Measurements from ENCODE around the gene BMPR2.
"Not testable (repeated sequence)": the region's sequence is repeated elsewhere in the genome, so short reads cannot be mapped to it uniquely, and the experiment has no call there.

Gene BMPR2

DNA sequence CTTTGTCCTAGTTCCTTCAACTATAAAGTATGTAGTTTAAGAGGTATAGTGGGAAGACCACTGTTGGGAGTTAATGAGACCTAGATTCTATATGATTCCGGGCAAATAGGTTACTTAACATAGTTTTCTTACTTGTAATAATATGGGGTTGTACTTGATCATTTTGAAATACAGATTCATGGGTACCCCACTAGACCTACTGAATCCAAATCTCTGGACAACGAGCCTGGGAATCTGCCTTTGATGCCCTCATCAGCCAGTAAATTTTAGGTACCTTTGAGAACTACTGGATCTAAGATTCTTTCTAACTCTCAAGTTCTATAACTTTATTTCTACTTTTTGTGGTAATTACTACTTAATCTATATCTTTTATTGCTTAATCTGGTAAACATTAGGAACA is 6.6 kb downstream of the BMPR2 start:
- no peak for DNase-seq (ENCODE audit: low spot score)

DNA sequence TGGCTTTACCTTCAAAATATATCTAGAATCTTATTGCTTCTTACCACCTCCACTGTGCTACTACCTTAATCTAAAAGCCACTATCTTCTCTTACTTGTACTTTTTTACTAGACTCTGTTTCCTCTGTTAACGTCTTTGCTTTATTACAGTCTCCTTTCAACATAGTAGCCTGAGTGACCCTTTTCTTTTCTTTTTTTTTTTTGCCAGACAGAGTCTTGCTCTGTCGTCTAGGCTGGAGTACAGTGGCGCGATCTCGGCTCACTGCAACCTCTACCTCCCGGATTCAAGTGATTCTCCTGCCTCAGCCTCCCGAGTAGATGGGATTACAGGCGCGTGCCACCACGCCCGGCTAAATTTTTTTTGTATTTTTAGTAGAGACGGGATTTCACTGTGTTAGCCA is 10.4 kb downstream of the BMPR2 start:
- DNase-seq (ENCODE audit: low spot score): not testable (repeated sequence)

DNA sequence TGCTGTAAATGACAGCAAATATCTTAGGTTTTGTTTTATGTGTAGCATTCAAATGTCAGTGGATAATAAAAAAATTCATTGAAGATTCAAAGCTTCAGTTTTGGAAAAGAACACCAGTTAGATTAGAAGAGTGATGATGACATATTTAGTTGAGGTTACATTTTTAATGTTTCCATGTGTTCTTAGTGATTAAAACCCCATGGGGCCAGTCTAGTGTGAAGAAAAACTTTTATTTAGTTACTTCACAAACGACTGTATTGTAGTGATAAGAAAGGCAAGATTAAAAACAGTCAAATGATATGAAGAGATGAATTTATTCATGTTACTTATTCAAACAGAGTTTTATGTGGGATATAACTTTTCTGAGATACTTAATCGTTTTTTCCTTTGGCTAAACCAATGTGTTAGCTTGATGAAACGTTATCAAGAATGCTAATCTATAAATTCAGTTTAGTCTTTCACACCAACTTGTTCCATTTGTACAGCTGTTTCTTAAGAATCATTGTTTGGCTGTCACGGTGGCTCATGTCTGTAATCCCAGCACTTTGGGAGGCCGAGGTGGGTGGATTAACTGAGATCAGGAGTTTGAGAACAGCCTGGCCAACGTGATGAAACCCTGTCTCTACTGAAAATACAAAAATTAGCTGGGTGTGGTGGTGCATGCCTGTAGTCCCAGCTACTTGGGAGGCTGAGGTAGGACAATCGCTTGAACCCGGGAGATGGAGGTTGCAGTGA is 11.6 kb downstream of the BMPR2 start:
- DNase-seq (ENCODE audit: low spot score): no peak

DNA sequence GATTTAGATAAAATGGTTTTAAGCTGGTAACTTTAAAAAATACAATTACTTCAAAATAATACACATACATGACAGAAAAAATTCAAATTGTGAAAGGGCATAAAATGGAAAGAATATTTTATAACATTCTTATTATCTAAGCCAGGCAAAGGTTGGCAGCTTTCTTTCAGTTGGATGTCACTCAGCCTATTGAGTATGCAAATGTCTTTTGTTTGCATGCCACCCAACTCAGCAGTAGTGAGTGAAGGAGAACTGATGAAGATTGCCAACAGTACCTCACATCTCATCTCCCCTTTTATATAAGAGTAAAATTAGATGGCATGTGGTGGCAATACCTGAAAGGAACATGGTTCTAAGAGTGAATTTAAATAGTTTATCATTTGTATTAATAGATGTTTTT is 24.8 kb downstream of the BMPR2 start:
- no peak for DNase-seq (ENCODE audit: low spot score)

DNA sequence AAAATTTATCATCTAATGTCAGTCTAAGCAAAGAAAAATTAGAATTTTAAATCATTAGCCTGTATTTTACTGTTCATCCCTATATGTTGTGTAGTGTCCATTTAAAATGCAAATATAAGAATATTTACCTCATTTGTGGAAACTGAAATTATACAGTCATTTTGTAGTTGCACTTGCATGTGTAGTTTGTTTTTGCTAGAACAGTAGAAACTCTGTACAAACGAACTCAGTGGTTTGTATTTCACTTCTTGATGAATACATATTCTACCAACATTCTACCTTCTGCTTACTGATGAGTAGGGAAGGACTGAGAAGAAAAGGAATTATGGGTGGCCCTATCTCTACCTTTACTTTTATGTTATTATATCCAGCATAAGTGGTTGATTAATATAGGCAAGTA is 29.7 kb downstream of the BMPR2 start:
- DNase-seq (ENCODE audit: low spot score): no peak

DNA sequence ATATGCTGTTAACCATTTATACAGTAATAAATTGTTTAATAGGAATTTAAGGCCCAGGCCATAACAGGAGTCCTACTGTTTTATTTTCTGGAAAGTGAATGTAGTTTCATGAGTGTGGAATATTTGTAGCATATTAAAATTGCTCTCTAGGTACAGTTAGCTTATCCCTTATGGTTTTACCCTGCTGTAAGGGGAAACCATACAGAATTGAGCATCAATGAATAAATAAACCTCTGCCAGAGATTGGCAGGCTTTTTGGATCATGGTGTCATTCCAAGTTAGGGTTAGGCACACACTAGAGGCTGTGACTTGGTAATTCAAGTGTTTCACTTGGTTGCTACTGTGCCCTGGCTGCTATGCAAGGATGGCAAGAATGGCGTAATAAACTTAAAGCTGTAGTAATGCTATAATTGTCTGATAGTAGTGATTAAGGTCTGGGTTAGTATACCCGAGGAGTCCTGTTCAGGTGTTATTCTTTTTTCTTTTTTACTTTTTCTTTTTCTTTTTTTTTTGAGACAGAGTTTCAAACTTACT is 30.4 kb downstream of the BMPR2 start:
- no peak for DNase-seq (ENCODE audit: low spot score)

DNA sequence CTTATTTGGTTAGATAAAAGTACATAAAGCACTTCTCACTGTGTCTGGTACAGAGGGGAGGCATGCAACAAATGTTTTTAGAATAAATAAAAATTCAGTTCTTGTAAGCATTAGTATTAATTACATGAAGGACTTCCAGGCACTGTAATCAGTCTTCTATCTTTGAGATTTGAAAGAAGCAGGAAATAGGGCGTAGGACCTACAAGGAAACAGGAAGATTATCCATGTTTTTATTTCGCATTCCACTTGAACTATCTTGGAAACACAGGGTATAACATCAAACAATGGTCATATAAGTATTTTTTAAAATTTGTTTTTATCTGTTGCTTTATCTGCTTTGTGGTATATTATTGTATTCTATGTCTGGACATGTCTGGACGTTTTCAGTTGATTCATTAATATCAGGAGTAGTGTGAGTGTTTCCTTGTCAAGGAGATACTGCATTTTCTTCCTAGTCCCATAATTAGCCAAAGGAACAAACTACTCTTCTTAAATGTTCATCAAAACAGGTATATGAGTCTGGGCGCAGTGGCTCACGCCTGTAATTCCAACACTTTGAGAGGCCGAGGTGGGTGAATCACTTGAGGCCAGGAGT is 32.5 kb downstream of the BMPR2 start:
- DNase-seq (ENCODE audit: low spot score): no peak

DNA sequence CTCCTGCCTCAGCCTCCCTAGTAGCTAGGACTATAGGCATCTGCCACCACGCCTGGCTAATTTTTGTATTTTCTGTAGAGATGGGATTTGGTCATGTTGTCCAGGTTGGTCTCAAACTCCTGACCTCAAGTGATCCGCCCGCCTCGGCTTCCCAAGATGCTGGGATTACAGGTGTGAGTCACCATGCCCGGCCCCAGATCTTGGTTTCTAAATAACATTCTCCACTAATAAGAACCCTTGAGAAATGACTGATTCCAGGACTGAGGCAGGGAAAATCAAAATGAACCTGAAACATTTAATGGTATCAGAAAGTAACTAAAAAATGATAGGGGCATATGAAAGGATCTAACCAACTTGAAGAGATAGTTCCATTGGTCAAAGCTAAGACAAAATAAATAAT is 34.0 kb downstream of the BMPR2 start:
- DNase-seq (ENCODE audit: low spot score): no peak

DNA sequence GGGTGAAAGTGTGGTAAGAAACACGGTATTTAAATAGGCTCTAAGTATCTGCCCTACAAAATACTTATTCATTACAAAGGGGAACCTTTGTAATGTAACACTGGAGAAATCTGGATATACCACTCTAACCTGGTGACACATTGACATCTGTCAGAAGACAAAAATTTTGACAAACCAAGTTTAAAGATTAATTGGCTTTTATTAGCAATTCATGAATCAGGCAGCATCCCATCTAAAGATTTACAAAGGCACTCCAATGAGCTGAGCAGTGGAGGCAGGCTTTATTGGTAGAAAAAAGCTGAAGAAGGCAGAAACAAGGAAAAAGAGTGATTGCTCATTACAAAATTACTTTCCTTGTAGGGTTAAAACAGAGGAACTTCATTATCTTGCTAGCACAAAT is 35.0 kb downstream of the BMPR2 start:
- DNase-seq (ENCODE audit: low spot score): no peak

DNA sequence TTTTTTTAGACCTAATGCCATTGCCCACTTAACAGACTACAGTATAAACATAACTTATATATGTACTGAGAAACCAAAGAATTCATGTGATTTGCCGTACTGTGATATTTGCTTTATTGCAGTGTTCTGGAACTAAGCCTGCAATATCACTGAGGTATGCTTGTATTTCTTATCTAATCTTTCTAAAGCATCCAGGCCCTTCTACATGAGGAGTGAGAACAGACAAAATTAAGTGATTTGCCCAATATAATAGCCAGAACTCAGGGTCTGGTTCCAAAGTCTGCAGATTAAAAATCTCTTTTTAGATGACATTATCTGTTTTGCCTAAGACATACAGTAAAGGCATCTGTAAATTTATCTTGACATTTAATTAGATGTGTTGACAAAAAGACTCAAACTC is 41.9 kb downstream of the BMPR2 start:
- no peak for DNase-seq (ENCODE audit: low spot score)

DNA sequence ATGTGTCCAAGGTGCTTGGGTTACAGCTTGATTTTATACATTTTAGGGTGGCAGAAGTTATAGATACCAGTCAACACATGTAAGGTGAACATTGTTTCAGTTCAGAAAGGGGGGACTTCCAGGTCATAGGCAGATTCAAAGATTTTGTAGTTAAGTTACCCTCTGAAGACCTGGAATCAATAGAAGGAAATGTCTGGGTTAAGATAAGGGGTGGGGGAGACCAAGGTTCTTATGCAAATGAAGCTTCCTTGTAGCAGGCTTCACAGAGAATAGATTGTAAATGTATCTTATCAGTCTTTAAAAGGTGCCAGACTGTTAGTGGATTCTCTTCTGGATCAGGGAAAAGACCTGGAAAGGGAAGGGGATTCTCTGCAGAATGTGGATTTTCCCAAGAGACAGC is 42.4 kb downstream of the BMPR2 start:
- DNase-seq (ENCODE audit: low spot score): no peak

DNA sequence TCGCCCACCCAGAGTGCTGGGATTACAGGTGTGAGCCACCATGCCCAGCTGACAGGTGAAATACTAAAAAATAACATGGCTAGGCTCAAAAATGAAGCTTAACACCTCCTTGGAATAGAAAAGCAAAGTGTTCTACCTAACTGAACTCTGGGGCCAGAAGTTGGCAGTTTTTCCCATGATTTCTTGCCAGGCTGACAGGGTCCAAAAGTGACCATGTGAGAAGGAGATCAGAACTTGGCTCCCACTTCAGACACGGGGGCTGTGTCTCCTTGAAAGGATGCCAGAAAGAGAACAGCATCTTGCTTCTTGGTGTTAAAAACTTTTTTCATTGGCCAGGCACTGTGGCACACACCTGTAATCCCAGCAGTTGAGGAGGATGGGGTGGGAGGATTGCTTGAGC is 47.0 kb downstream of the BMPR2 start:
- DNase-seq (ENCODE audit: low spot score): no peak

DNA sequence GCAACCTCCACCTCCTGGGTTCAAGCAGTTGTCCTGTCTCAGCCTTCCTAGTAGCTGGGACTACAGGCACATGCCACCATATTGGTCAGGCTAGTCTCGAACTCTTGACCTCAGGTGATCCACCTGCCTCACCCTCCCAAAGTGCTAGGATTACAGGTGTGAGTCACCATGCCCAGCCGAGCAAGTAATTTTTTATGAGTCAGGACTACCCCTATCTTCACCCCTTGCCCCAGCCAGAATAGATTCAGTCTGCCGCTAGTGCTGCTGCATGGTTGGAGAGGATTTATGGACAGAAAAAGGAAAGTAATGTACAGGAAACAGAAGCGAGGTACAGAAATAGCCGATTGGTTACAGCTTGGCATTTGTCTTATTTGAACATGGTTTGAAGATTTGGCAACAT is 48.9 kb downstream of the BMPR2 start:
- no peak for DNase-seq (ENCODE audit: low spot score)

DNA sequence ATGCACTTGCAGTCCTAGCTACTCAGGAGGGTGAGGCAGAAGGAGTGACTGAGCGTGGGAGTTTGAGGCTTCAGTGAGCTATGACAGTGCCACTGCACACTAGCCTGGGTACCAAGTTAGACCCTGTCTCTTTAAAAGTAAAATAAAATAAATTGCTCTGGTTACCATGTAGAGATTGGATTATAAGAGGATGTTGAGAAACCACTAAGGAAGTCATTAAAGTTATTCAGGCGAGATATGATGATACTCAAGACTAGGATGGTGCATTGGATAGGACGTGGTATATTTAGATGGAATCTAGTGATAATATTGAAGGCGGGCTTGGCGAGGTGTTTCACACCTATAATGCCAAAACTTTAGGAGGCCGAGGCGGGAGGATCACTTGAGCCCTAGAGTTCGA is 50.6 kb downstream of the BMPR2 start:
- no peak for DNase-seq (ENCODE audit: low spot score)

DNA sequence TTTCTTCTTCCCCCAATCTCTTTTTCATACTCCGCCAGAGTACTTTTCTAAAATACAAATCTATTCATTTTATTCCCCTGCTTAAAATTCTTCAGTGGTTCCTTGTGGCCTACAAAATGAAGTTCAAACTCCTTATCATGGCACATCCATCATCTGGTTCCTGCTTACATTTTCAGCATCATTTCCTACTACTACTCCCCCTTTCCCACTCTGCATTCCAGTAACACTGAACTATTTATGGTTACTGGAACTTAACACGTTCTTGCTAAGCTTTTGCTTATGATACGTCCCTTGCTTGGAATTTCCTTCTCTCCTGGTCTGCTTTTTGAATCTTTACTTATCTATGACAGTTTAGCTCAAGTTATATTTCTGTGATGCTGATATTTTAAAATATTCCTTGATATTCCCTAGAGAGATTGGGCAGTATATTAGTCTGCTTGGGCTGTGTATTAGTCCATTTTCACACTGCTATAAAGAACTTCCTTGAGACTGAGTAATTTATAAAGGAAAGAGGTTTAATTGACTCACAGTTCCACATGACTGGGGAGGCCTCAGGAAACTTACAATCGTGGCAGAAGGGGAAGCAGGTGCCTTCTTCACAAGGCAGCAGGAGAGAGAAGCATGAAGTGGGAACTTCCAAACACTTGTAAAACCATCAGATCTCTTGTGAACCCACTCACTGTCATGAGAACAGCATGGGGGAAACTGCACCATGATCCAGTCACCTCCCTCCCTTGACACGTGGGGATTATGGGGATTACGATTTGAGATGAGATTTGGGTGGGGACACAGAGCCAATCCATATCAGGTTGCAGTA is 53.2 kb downstream of the BMPR2 start:
- no peak for DNase-seq (ENCODE audit: low spot score)

DNA sequence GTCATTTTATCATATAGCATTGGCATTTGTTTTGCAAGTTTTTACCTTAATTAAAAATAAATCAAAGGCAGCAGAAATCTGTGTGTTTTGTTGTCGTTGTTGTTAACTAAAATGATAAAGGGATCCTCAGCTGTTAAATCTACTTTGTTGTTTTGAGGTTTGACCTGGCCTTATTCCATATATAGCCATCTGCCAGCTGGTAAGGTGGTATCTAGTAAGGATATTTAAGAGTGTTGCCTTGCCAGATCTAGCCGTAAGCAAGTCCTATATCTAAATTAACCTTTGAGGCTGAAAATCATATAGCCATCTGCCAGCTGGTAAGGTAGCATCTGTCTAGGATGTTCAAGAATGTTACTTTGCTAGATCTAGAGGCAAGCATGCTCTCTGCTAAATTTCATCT is 56.6 kb downstream of the BMPR2 start:
- no peak for DNase-seq (ENCODE audit: low spot score)

DNA sequence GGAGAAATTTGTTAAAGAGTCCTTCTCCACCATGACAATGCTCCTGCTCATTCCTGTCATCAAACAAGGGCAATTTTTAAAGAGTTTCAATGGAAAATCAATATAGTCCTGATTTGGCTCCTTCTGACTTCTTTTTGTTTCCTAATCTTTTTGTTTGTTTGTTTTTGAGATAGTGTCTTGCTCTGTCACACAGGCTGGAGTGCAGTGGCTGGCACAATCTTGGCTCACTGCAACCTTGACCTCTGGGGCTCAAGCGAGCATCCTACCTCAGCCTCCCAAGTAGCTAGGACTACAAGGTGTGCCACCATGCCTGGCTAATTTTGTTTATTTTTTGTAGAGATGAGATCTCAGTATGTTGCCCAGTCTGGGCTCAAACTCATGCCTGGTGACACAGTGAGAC is 58.3 kb downstream of the BMPR2 start:
- DNase-seq (ENCODE audit: low spot score): no peak

DNA sequence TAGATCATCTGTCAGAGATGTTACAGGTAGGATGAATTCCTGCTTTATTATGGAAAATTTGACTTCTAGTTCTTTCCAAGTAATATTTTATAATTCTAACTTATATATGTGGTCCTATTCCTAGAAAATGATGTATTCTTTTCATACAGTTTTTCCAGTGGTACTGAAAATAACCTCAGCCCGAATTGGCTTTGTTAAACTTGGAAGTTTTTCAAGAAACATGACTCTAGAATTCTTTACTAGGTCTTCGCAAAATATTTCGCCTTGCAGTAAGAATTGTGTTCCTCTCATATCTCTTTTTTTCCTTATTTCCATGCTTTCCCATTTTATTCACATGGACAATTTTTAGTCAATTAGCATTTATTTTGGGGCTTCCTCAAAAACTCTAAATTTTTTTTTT is 60.5 kb downstream of the BMPR2 start:
- DNase-seq (ENCODE audit: low spot score): no peak

DNA sequence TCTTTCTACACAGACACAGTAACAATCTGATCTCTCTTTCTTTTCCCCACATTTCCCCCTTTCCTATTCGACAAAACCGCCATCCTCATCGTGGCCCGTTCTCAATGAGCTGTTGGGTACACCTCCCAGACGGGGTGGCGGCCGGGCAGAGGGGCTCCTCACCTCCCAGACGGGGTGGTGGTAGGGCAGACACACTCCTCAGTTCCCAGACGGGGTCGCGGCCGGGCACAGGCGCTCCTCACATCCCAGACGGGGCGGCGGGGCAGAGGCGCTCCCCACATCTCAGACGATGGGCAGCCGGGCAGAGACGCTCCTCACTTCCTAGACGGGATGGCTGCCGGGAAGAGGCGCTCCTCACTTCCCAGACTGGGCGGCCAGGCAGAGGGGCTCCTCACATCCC is 64.0 kb downstream of the BMPR2 start:
- not testable (repeated sequence) for DNase-seq (ENCODE audit: low spot score)

DNA sequence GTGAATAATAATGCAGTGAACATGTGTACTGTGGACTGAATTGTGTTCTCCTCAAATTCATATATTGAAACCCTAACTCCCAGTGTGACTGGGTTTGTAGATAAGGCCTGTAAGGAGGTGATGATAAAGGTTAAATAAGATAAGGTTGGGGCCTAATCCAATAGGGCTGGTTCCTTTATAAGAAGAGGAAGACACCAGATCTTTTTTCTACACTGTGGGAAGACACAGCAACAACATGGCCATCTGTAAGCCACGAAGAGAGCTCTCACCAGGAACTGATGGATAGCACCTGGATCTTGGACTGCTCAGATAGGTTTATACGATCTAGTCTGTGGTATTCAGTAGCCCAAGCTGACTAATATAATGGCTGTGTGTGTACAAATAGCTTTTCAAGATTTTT is 66.8 kb downstream of the BMPR2 start:
- DNase-seq (ENCODE audit: low spot score): no peak

DNA sequence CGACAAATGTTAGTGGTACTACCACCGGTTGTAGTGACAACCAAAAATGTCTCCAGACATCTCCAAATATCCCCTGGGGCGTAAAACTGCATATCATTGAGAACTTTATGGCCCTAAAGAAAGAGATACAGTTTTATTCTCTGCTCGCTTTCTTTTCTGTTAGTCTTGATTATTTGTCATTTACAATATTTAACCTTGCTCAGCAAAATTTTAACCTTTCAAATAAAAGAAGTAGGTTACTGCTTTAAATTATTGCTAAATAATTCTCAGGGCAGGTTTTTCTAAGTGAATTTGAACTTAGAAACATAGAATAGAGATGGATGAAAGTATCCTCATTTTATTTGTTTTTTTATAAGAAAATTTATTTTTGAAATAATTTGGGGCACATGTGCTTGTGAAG is 67.9 kb downstream of the BMPR2 start:
- DNase-seq (ENCODE audit: low spot score): no peak

DNA sequence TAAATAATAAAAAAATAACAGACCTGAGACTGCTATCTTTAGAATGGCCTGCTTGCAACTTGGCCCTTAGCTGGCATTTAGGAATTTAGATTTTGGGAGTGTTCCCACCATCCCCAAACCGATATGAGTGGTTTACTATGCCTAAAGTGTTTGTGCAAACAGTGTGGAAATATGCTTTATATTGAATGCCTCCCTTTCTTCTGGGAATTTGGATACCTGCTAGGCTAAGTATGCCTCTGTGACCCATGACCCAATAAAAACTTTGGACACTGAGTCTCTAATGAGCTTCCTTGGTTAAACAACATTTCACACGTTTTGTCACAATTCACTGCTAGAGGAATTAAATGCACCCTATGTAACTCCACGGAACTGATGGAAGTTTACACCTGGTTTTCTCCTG is 73.2 kb downstream of the BMPR2 start:
- no peak for DNase-seq (ENCODE audit: low spot score)

DNA sequence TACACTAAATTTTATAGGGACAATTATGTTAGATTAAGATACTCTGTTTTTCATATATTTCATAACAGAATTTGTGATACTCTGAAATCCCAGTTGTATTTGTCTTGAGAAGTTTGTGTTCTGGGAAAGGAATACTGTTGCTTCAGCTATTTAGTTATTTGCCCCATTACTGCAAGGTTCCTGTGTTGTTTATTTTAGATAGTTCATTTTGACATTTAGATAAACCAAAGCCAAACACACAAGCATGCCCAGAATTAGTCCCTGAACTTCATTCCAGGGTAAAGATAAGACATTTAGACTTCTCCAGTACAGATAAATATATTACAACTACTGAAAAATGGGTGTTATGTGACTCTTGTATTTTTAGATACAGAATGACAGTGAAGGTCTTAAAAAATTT is 74.7 kb downstream of the BMPR2 start:
- no peak for DNase-seq (ENCODE audit: low spot score)
